GM18861 (cell line): Measurements from ENCODE around the gene CHD2.

Experiments
- ATAC-seq: cut with Tn5 transposase; IDR thresholded peaks from one replicate; pipeline ENCODE4 v1.9.1; 2021; ENCODE audit not compliant: unreplicated experiment

CHD2 gene

DNA sequence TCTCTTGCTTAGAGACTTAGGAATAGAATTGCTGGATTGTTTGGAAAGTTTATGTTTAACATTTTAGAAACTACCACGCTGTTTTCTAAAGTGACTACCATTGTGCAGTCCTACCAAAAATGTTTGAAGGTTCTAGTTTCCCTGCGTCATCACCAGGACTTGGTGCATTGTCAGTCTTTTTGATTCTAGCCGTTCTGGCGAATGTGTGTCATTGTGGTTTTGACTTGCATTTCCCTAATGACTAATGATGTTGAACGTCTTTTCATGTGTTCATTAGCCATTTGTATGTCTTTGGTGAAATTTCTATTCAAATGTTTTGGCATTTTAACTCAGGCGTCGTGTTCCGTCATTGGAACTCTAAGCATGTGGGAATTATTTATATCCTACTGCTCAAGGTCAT, 58.0 kb downstream of the CHD2 start:
- ATAC-seq, result no peak

DNA sequence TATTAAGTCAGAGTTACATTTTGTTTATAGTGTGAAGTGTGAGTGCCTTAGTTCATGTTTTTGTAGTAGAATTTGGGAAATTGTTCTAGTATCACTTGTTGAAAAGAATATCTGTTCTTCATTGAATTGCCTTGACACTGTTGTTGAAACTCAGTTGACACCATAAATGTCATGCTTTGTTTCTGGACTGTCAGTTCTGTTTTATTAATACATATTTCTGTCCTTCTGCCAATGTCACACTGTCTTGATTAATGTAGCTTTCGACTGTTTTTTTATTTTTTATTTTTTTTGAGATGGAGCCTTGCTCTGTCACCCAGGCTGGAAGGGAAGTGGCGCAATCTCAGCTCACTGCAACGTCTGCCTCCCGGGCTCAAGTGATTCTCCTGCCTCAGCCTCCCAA, 59.1 kb downstream of the CHD2 start:
- no peak for ATAC-seq

DNA sequence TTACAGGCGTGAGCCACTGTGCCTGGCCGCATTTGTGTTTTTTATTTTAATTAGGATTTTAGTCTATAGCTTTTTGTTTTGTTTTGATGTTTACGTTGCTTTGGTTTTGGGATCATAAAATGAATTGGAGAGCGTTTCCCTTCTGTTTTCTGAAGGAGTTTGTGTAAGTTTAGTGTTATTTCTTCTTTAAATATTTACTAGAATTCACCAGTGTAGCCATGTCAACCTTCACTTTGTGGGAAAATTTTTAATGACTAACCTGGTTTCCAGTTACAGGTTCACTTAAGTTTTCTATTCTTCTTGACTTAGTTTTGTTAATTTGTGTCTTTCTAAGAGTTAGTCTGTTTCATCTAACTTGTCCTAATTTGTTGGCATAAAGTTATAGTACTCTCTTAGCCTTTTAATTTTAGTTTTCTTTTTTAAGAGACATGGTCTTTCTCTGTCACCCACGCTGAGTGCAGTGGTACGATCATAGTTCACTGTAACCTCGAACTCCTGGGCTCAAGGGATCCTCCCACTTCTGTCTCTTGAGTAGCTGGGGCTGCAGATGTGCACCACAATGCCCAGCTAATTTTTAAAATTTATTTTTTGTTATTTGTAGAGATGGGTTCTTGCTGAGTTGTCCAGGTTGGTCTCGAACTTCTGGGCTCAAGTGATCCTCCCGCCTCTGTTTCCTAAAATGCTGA, 61.0 kb downstream of the CHD2 start:
- ATAC-seq, result no peak

DNA sequence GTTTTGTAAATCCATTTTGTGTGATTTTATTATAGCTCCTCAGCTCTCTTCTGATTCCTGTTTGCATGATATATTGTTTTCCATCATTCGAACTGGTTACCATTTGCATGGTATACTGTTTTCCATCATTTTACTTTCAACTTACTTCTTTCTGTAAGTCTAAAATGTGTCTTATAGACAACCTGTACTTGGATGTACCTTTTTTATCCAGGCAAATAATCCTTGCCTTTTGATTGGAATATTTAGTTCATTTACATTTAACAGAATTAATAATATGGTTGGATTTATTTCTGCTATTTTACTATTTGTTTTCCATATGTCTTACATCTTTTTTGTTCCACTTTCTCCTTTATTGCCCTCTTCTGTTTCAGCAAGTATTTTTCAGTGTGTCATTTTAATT, 62.8 kb downstream of the CHD2 start:
- ATAC-seq, result no peak

DNA sequence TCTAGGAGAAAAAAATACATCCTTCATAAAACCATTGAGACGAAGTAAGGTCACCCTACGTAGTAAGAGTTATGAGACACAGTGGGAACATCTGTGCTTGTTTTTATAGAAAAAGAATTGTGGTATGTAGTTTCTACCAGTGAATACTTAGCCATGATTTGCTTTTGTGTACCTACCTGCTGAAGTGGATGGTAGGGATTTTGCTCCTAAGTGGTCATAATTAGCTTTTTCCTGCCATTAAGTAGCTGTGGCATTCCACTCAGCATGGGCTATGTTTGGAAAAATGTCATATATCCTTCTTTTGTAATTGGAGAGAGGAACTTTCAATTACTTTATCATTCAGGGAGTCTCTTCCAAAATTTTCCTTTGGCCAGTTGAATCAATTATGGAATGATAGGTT, 63.7 kb downstream of the CHD2 start:
- ATAC-seq, result no peak

DNA sequence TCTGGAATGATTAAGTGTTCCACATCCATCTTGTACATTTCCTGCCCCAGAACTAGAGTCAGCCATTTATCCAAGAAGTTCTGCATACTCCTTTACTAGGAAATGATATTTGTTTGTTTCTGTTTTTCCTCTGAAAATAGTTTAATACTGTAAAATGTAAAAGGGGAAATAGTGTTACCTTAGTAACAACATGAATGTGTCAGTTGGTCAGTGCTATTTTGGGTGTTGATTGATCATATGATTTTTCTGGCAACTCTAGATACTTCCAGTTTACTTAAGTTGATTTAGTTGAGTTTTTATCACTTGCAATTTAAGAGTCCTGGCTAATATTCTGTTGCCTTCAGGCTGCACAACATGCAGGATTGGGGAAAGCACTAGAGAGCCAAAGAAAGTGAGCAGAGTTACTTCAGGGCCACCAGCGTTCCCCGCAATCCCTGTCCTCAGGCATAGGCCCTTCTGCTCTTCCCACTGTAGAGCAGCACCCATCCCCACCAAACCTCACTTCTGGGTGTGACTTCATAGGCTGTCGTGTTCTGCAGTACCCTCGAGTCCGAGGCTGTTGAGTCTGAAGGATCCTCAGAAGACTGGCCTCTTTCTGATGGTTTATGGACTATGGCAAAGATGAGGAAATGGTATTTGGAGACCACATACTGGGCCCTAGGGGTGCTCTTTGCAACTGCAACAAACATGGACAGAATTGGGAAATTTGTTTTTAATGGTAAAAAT, 69.0 kb downstream of the CHD2 start:
- no peak for ATAC-seq

DNA sequence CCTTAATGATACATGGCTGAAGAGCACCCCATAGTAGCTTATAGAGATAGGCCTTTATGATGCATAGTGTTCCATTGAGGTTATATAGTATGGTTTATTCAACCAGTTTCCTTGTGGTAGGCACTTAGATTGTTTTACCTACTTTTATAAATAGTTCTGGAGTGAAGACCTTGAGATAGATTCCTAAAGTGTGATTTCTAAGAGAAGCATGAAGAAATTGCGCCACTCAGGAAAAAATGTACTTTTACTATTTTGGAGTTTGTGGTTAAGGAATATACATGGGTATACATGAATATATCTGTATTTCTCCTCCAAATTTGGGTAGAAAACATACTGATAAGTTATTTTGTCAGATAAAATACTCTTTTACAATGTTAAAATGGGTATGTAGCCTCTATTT, 70.5 kb downstream of the CHD2 start:
- ATAC-seq, result no peak

DNA sequence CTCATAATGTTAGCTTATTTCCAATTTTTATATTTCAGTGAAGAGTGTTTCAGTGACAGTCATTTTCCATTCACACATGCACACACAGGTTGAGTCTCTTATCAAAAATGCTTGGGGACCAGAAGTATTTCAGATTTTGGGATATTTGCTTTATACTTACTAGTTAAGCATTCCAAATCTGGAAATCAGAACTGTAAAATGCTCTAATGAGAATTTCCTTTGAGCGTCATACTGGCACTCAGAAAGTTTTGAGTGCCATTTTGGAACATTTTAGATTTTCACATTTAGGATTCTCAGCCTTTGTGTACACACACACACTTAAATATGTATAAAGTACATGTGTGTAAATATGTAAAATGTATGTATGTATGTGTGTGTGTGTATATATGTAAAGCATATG, 71.0 kb downstream of the CHD2 start:
- no peak for ATAC-seq

DNA sequence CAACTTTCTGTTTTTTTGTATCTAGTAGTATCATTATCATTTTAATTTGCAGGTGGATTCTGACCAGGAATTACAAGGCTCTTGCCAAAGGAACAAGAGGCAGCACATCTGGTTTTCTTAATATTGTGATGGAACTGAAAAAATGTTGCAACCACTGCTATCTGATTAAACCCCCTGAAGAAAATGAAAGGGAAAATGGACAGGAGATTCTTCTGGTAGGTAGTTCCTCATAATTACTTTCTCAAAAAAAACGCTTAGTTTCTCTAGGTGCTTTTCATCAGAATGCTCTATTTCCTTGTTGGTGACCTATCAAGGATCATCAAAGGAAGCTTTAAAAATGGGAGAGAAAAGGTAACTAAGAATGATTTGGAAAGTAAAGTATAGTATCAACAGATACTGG, 71.6 kb downstream of the CHD2 start:
- ATAC-seq, result no peak

DNA sequence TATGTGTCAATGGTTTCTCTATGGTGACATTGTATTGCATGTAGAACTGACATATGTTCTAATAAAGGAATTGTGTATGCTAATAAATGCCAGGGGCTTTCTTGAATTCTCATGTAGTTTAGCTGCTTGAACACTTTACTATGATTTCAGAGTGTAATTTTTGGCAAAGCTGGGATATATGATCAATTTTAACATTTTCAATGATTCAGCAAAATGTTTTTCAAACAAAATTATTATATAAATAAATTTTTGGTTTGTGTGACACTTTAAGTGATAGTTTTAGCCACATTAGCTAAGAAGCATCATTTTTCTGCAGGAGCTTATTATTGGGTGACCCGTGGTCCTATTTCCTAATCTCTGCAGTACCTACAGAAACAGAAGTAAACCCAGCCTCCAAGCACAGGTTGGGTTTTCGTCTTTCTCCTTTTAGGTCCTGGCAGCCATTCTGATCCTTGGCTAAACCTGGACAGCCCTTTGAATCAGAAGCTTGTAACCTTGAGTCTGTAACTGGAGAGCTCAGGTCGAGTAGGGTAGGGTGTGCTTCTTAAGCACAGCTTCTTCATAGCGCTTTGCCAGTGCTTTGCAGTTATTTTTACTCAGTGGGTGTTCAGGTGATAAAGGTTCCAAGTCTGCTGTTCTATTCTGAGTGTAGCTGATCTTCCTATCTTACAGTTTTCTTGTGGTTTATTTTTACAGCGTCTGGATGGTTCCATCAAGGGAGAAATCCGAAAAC, 74.2 kb downstream of the CHD2 start:
- no peak for ATAC-seq

DNA sequence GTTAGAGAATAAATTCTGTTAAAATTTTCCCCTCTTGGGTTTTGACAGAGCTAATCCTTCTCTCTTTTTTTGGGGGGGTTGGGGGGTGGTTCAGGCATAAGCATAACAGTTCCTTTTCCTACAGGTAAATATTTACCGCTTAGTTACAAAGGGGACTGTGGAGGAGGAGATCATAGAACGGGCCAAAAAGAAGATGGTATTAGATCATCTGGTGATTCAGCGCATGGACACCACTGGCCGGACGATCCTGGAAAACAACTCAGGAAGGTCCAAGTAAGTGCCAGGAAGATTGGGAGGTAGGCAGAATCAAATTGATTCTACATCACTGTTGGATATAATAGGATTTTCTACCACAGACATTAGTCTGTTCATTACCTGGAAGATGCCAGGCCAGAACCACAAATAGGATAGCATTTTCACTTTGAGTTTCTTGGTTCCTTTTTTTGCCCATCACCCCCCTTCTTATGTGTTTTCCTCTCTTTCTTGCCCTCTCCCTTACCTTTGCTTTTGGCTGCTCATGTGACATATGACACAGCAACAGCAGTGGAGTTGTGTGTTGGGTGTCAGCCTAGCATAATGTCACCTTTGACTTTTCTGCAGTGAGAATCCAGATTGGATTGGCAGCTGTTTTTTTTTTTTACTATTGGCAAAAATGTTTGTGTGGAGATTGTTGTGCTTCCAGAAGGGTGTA, 79.0 kb downstream of the CHD2 start:
- ATAC-seq, result no peak

DNA sequence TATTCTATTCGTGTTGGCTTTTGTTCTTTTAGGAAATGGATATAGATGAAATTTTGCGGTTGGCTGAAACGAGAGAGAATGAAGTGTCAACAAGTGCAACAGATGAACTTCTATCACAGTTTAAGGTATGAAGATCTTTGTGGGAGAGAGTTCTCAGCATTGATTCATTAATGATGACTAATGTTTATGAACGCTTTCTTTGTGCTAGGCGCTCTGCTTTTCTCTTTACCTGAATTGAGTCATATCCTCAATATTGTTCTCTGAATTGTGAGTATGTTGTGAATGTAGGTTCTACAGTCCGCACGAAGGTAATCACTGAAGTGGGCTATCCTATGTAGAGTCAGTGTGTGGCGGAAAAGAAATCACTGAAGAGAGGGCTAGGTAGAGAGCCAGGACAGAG, 81.2 kb downstream of the CHD2 start:
- ATAC-seq, result no peak

DNA sequence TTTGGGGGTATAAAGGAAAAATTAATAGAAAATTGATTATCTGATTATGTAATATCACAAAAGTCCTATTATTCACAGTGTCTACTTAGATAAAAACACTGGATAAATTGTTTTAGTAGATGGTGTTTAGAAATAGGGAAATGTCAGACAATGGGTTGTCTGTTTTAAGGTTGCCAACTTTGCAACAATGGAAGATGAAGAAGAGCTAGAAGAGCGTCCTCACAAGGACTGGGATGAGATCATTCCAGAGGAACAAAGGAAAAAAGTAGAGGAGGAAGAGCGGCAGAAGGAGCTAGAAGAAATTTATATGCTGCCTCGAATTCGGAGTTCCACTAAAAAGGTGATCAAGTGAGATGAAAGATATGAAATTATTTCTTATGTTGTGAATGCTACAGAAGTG, 84.0 kb downstream of the CHD2 start:
- no peak for ATAC-seq

DNA sequence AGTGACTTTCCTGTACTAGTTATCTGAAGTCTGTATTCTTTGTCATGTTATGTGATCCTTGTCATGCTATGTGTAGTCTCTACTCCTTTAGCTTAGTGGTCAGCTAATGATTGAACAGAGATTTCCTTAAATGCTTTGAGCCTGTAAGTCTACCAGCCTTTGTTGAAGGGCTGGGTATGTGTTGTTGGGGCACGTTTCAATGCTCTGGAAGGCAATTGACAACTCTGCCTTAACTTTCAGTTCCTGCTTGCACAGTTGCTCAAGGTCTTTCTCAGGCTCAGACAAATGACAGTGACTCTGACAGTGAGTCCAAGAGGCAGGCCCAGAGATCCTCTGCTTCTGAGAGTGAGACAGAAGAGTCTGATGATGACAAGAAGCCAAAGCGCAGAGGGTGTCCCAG, 89.3 kb downstream of the CHD2 start:
- ATAC-seq, result peak; percentile 97

DNA sequence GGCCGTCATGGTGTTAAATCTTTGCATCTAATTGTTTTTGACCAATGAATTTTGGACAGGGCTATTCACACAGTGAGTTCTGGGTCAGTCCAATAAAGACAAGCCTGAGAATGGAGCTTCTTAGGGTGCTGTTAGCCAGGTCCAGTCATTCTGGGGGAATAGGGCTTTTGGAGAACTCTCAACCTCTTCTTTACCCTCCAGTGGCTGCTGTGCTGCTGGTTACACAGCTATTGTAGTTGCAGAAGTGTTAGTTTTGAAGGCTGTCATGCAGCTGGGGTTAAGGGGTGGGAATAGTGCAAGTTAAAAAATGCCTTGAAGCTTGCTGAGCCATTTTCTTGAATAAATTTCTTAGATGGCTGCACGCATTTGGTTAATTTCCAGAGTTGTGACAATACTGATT, 89.9 kb downstream of the CHD2 start:
- no peak for ATAC-seq

DNA sequence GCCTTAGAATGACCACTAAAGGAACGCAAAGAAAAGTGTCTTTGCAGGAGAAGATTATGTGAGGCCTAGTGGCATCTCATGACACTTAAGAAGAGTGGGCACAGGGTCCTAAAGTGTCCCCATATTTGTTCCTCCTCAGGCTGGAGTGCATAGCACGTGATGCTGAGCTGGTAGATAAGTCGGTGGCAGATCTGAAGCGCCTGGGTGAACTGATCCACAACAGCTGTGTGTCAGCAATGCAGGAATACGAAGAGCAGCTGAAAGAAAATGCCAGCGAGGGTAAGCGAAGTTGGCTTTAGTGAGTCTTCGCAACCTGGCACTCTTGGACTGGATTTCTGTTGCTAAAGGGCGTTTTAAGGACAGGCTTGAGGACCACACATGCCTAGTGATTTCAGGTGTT, 92.6 kb downstream of the CHD2 start:
- no peak for ATAC-seq

DNA sequence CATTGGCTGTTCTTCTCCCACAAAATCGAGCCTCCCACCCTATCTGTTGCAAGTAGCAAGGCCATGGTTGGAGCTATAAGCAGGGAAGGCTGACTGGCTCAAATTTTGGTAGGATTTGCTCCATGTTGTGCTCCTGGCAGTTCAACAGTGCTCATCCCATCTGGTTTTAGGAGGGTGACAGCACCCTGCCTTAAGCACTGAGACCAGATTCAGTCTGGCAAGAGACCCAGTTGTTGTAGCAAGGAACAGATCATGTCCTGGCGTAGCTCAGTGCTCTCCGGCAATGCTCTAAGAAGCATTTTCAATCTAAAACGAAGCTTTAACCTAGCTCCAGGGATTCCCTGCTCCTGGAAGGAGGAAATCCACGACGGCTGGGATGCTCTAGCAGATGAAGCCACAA, 97.7 kb downstream of the CHD2 start:
- no peak for ATAC-seq

DNA sequence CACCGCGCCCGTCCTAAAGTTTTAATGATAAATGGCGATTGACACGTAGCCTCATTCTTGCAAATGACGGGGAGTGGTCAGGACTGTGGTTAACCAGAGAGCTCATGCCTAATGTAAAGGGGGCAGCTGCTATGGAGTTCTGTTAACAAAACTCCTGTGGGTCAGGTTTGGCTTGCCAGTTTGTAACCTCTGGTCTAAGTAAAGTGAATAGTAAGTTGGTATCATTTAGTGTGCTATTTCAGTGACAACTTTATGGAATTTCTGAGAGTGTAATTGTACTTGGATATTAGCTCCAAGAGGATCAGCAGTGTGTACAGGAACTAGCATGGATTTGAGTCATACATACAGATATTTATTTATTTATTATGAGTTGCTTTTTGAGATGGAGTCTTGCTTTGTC, 101.0 kb downstream of the CHD2 start:
- no peak for ATAC-seq

DNA sequence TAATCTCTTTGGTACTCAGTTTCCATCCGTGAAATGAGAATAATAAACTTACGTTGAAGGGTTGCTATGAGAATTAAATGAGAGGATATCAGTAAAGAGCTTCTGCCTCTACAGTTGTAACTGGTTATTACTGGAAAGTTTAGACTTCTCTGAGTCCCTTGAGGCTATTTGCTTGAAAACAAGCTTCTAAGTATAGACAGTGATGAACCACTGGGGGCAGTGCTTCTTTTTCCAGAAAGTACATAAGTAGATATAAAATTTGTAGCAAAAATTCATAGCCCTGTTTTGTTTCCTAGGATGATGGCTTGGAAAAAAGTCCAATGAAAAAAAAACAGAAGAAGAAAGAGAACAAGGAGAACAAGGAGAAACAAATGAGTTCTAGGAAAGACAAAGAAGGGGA, 101.8 kb downstream of the CHD2 start:
- ATAC-seq, result no peak

DNA sequence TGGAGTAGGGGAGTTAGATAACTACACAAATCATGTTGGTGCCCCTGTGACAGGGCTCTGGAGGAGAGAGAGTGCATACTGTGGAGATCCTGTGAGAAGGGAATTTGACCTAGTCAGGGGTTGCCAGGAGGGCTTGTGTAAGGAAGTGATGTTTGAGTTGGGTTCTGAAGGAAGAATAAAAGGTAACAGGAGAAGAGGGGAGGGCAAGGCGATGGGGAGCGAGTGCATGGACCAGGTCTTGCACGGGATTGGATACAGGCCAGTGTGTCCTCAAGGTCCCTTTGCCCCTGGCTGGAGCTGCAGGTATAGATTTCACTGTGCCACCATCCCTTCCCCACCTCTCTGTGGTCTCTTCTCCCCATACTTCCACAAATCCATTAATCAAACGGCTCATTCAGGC, 105.0 kb downstream of the CHD2 start:
- ATAC-seq, result no peak

DNA sequence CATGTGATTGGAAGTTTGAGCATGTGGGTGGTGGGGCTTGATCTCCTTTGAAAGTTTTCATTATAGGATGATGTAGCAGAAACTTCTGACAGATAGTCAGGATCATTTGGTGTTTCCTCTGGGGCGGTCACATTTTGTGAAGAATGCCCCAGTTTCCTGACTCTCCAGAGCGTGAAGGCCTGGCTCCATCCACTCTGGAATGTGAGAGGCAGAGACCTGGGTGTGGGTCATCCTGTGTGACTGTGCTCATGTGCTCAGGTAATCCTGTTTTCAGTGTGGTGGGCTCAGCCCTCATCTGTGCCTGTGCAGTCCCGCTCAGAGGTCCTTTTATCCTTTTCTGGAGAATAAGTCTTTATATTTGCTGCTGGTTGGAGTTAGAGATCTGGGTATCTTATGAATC, 107.9 kb downstream of the CHD2 start:
- no peak for ATAC-seq

DNA sequence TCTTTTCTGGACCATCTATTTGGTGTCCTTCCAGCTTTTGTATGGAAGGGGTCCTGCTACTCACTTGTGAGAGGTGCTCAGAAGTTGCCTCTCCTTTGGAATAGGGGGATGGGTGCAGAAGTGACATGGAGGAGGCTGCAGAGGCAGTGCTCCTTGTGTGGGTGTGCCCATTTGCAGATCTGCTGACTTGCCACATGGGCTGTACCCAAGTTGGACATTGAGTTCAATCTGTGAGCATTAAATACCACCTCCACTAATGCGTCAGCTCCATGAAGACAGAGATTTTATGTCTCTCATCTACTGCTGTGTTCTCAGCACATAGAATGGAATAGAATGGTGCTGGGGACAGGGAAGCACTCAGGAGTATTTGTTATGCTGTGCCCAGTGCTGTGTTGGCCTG, 112.7 kb downstream of the CHD2 start:
- ATAC-seq, result no peak
